OCI-LY7 (cell line): ENCODE data around the gene CNOT3. TPM values are rescaled to one million over a fixed set of nuclear protein-coding genes. Genes with fewer than 3 reads are reported as not detected.

Source experiments
- BruUV-seq: library from RNA; stranded (reverse); fragments of 400-500 nt; replicated peaks from 2 replicates; lab custom pipeline; 2021; lab: Mats Ljungman, UMichigan
- CTCF ChIA-PET: fragments of 300-600 bp; sonication (Branson Sonifier 250); formaldehyde crosslinking; loops from one replicate; lab custom pipeline; 2022; ENCODE audit warnings: antibody characterized with exemption; ENCODE audit not compliant: unreplicated experiment; lab: Charles Lee
- POLR2A ChIA-PET: fragments of 300-600 bp; sonication (Branson Sonifier 250); formaldehyde crosslinking; loops from one replicate; lab custom pipeline; 2022; ENCODE audit warnings: antibody characterized with exemption; lab: Charles Lee
- DNase-seq: peaks from one replicate; pipeline ENCODE4 v3.0.0-alpha.2; 2015; ENCODE audit warnings: low spot score
- H2AFZ ChIP-seq: fragments of 200-600 bp; sonication (generic), shearing (Covaris generic); 2 replicates; pipeline ENCODE4 v1.6.1; 2014; ENCODE audit warnings: mild to moderate bottlenecking, antibody characterized with exemption, low read length, moderate library complexity
- H3K27ac ChIP-seq: fragments of 200-600 bp; sonication (generic); 2 replicates; pipeline ENCODE4 v1.5.1; 2014; ENCODE audit warnings: mixed run types, low read depth, mild to moderate bottlenecking, moderate library complexity, low read length, inconsistent platforms; ENCODE audit not compliant: poor library complexity, severe bottlenecking
- H3K36me3 ChIP-seq: fragments of 200-600 bp; sonication (generic); 2 replicates; pipeline ENCODE4 v1.6.1; 2014; ENCODE audit warnings: mild to moderate bottlenecking, antibody characterized with exemption, low read length, moderate library complexity, mixed read lengths; ENCODE audit not compliant: insufficient read depth
- H3K4me1 ChIP-seq: fragments of 200-600 bp; sonication (generic); 2 replicates; pipeline ENCODE4 v1.5.1; 2014; ENCODE audit warnings: mild to moderate bottlenecking, low read length; ENCODE audit not compliant: insufficient read depth, poor library complexity, severe bottlenecking
- H3K4me2 ChIP-seq: fragments of 200-600 bp; sonication (generic); 2 replicates; pipeline ENCODE4 v1.6.1; 2014; ENCODE audit warnings: mild to moderate bottlenecking, low read length
- H3K4me3 ChIP-seq: fragments of 200-600 bp; sonication (generic); 2 replicates; pipeline ENCODE4 v1.5.1; 2014; ENCODE audit warnings: mild to moderate bottlenecking, low read depth, low read length; ENCODE audit not compliant: poor library complexity, severe bottlenecking
- H3K79me2 ChIP-seq: fragments of 200-600 bp; sonication (generic); 2 replicates; pipeline ENCODE4 v1.6.1; 2016; ENCODE audit warnings: low read depth, mild to moderate bottlenecking, low read length, moderate library complexity, mixed read lengths; ENCODE audit not compliant: insufficient read depth
- H3K9me2 ChIP-seq: fragments of 200-600 bp; sonication (generic); 2 replicates; pipeline ENCODE4 v1.6.1; 2016; ENCODE audit warnings: mild to moderate bottlenecking, low read length, mixed read lengths; ENCODE audit not compliant: insufficient read depth
- H3K9me3 ChIP-seq: fragments of 200-600 bp; sonication (generic); 2 replicates; pipeline ENCODE4 v1.6.1; 2014; ENCODE audit warnings: mild to moderate bottlenecking, mixed run types, low read length, mixed read lengths
- H4K20me1 ChIP-seq: fragments of 200-600 bp; sonication (generic); 2 replicates; pipeline ENCODE4 v1.6.1; 2014; ENCODE audit warnings: mild to moderate bottlenecking, antibody characterized with exemption, low read length, moderate library complexity, mixed read lengths; ENCODE audit not compliant: insufficient read depth
- CTCF ChIP-seq: fragments of 200-600 bp; sonication (generic); conservative IDR thresholded peaks from 2 replicates; pipeline ENCODE4 v1.5.1; 2014; ENCODE audit warnings: mild to moderate bottlenecking, antibody characterized with exemption, low read length, moderate library complexity, mixed read lengths
- EZH2phosphoT487 ChIP-seq: fragments of 200-600 bp; sonication (generic); IDR thresholded peaks from 2 replicates; pipeline ENCODE4 v1.6.1; 2018; ENCODE audit warnings: low read depth, borderline replicate concordance, mild to moderate bottlenecking, mixed run types, antibody characterized with exemption, low read length, moderate library complexity, mixed read lengths
- intact Hi-C: fragments of 100-400 bp; cut with micrococcal nuclease; formaldehyde crosslinking; loops from one replicate; pipeline ENCODE4 v1.10.0; 2022; ENCODE audit not compliant: unreplicated experiment
- total RNA-seq, 2 experiments: library from RNA; depleted of rRNA in 1 of 2; stranded (reverse); fragments of >200 nt in 1 of 2; shearing (Covaris generic) in 1 of 2; gene quantifications; 2 replicates each; pipeline ENCODE4 v1.2.3, GENCODE V29; 2014 to 2022

The CNOT3 gene
- total RNA-seq, 2 experiments from 2014 or later = 18.4 to 54.8 TPM

GRCh38 chr19:54183431-54183830 lies 45.9 kb downstream of the CNOT3 start:
- Histone ChIP-seq H2AFZ (no peak overlapping the region), H3K4me1 (peaks cover 20% of the 10 kb centered on the region), H3K27ac (no peak overlapping the region), H3K79me2 (peaks cover 5% of the 10 kb centered on the region; the same call in 1 of the 2 replicates), H3K9me3 (no peaks in the 10 kb centered on the region), H3K9me2 (no peaks in the 10 kb centered on the region), H3K4me3 (no peak overlapping the region), H3K4me2 (no peak overlapping the region), H3K36me3 (no peaks in the 10 kb centered on the region), H4K20me1 (no peaks in the 10 kb centered on the region)
- CTCF ChIA-PET = no interaction called here
- POLR2A ChIA-PET = no interaction called here
- intact Hi-C loops = no loop called here
- DNase-seq = no peak
- no TSS peak for BruUV-seq
- TF ChIP-seq EZH2phosphoT487 = no peak
- TF ChIP-seq CTCF = no peak

GRCh38 chr19:54186351-54186750 lies 48.8 kb downstream of the CNOT3 start:
- DNase-seq = no peak

More at GRCh38 chr19:54186351-54186750, 48.8 kb downstream of the CNOT3 start:
- no TSS peak for BruUV-seq
- H3K36me3 ChIP-seq = no peaks in the 10 kb centered on the region
- TF ChIP-seq CTCF (no peak), EZH2phosphoT487 (no peak)
- H2AFZ ChIP-seq = no peak overlapping the region
- H4K20me1 ChIP-seq = no peaks in the 10 kb centered on the region
- no peak overlapping the region for H3K27ac ChIP-seq
- ChIA-PET CTCF (no interaction called here), POLR2A (interaction anchor here (0.9 kb wide), 1 partner anchor 935 kb away, joined by 3 read pairs; no protein-coding TSS in a partner anchor)
- H3K4me1 ChIP-seq = peaks cover 14% of the 10 kb centered on the region
- no peaks in the 10 kb centered on the region for H3K9me2 ChIP-seq
- H3K4me3 ChIP-seq = no peak overlapping the region
- H3K9me3 ChIP-seq = no peaks in the 10 kb centered on the region
- H3K79me2 ChIP-seq = peaks cover 10% of the 10 kb centered on the region; the same call in 1 of the 2 replicates
- H3K4me2 ChIP-seq = no peak overlapping the region
- intact Hi-C loops = no loop called here
